GM10266 (cell line): Measurements from ENCODE around the gene DHRS3.

Experiments used
- DNase-seq: peaks from one replicate; pipeline ENCODE4 v3.0.0; 2012; ENCODE audit errors: extremely low spot score
- CTCF ChIP-seq: IDR thresholded peaks from 2 replicates; pipeline ENCODE4 v1.5.1; 2012; ENCODE audit warnings: mild to moderate bottlenecking, low read depth; ENCODE audit not compliant: control insufficient read depth, insufficient read depth; ENCODE audit errors: missing control alignments

The DHRS3 gene

GRCh38 chr1:12596007-12596821, 21.8 kb downstream of the DHRS3 start:
- no peak for TF ChIP-seq CTCF
- DNase-seq, result no peak

- no peak for TF ChIP-seq CTCF
- no peak for DNase-seq
These were observed 22.3 kb downstream of the DHRS3 start for GRCh38 chr1:12595757-12596006.

GRCh38 chr1:12594966-12595756, 22.8 kb downstream of the DHRS3 start:
- no peak for TF ChIP-seq CTCF
- DNase-seq, result no peak

- TF ChIP-seq CTCF, result no peak
- no peak for DNase-seq
These were observed 23.5 kb downstream of the DHRS3 start for GRCh38 chr1:12594490-12594889.

GRCh38 chr1:12593621-12594066, 24.4 kb downstream of the DHRS3 start:
- TF ChIP-seq CTCF, result no peak
- no peak for DNase-seq

GRCh38 chr1:12592496-12592895, 25.5 kb downstream of the DHRS3 start:
- TF ChIP-seq CTCF, result no peak
- no peak for DNase-seq

- no peak for DNase-seq
- no peak for TF ChIP-seq CTCF
These were observed 26.6 kb downstream of the DHRS3 start for GRCh38 chr1:12591267-12591938.
